ENCODE results near the gene DAAM1.

DAAM1 gene

DNA sequence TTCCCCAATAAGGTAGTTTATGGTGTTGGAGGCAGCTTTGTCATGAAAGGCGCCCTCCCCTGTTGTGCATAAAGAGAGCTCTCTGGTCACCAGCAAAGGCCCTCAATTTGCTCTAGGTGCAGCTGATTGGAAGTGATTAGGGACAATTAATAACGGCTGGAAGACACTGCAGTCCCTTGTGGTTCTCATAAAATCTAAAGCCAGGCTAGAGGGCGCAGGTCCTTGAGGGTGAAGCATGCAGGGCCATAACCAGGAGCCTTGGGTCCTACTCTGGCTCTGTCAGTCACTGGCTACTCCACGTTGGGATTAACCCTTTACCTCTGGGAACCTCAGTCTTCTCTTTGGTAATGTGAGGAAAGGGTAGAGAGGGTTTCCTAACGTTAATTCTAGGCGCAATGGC lies 1.9 kb downstream of the DAAM1 start:
- no peak for TF ChIP-seq BHLHE40 (IDR thresholded peaks at IDR 0.05; ENCODE audit: borderline replicate concordance)
- TF ChIP-seq TARDBP (IDR thresholded peaks at IDR 0.05) = no peak
- TF ChIP-seq, protein P1, sequence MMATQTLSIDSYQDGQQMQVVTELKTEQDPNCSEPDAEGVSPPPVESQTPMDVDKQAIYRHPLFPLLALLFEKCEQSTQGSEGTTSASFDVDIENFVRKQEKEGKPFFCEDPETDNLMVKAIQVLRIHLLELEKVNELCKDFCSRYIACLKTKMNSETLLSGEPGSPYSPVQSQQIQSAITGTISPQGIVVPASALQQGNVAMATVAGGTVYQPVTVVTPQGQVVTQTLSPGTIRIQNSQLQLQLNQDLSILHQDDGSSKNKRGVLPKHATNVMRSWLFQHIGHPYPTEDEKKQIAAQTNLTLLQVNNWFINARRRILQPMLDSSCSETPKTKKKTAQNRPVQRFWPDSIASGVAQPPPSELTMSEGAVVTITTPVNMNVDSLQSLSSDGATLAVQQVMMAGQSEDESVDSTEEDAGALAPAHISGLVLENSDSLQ (IDR thresholded peaks at IDR 0.05) = 0 out of 2 replicates have a peak, but pooled peaks have one; percentile 30
- TF ChIP-seq FOXM1 (IDR thresholded peaks at IDR 0.05; ENCODE audit: borderline replicate concordance) = no peak
- no peak for TF ChIP-seq FOXK2 (IDR thresholded peaks at IDR 0.05)
- TF ChIP-seq HDGF (IDR thresholded peaks at IDR 0.05; ENCODE audit: borderline replicate concordance) = no peak
- no peak for TF ChIP-seq SUZ12 (IDR thresholded peaks at IDR 0.05)
- TF ChIP-seq ARNT (IDR thresholded peaks at IDR 0.05) = no peak
- TF ChIP-seq FOXA1 (IDR thresholded peaks at IDR 0.05) = no peak
- DNase-seq (ENCODE audit: extremely low spot score) = no peak
- ChIA-PET POLR2A (interaction anchor here (1.4 to 2.0 kb wide), 2 partner anchors 23 to 293 kb away, joined by 3 to 7 read pairs; no protein-coding TSS in a partner anchor), CTCF (no interaction called here)

DNA sequence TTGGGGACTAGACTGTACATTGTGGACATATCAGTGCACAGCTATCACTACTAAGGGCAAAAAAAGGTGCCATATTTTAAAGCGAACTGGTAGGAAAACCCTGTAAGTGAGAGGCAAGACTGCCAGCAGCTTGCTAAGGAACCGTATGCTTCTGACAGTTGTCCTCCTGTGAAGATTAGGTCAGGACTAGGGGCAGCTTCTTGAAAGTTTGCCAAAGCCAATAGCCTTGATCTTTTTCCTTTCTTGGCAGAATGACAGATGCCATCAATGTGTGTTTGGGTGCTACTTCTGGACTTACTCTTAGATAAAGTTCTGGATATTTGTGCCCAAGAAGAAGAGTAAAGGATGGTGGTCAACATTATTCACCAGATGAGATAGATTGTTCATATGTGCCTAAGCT lies 7.4 kb downstream of the DAAM1 start:
- POLR2A ChIA-PET = no interaction called here
- TF ChIP-seq SP1 (IDR thresholded peaks at IDR 0.05) = no peak
- TF ChIP-seq, protein P1 (IDR thresholded peaks at IDR 0.05) = no peak
- no peak for TF ChIP-seq ZNF384 (IDR thresholded peaks at IDR 0.05)
- TF ChIP-seq ARNT (IDR thresholded peaks at IDR 0.05) = no peak
- TF ChIP-seq HDGF (IDR thresholded peaks at IDR 0.05; ENCODE audit: borderline replicate concordance) = no peak
- TF ChIP-seq FOXM1 (IDR thresholded peaks at IDR 0.05; ENCODE audit: borderline replicate concordance) = no peak
- TF ChIP-seq L3MBTL2 (conservative IDR thresholded peaks at IDR 0.05) = no peak
- no peak for TF ChIP-seq TARDBP (IDR thresholded peaks at IDR 0.05)
- TF ChIP-seq CTBP1 (IDR thresholded peaks at IDR 0.05; ENCODE audit: borderline replicate concordance) = no peak
- no peak for TF ChIP-seq NFRKB (IDR thresholded peaks at IDR 0.05)
- DNase-seq (ENCODE audit: extremely low spot score) = no peak
- CTCF ChIA-PET = no interaction called here

DNA sequence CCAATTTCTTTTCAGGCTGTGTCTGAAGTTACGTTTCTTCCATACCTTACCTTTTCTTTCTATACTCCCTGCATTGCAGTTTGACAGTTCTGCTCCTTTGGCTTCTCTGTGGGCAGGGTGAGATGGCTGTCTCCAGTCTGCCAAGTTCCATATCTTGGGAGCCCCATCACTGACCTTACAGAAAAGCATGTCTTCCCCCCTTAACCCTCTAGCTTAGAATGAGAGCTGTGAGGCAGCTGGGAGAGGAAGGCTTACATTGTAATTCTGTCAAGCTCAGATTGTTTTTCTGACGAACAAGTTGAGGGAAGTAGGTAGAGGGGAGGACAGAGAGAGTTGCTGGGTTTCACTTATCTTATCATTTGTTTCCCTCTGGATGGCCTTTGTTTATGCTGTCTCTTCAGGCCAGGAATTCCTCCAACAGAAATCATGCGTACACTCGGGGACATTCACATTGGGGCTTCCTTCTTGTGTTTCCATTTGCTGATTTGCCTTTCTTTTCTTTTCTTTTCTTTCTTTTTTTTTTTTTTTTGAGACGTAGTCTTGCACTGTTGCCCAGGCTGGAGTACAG lies 9.3 kb downstream of the DAAM1 start:
- ChIA-PET CTCF (no interaction called here), POLR2A (no interaction called here)
- no peak for DNase-seq (ENCODE audit: extremely low spot score)
- TF ChIP-seq FOXM1 (IDR thresholded peaks at IDR 0.05; ENCODE audit: borderline replicate concordance) = no peak
- no peak for TF ChIP-seq BHLHE40 (IDR thresholded peaks at IDR 0.05; ENCODE audit: borderline replicate concordance)

DNA sequence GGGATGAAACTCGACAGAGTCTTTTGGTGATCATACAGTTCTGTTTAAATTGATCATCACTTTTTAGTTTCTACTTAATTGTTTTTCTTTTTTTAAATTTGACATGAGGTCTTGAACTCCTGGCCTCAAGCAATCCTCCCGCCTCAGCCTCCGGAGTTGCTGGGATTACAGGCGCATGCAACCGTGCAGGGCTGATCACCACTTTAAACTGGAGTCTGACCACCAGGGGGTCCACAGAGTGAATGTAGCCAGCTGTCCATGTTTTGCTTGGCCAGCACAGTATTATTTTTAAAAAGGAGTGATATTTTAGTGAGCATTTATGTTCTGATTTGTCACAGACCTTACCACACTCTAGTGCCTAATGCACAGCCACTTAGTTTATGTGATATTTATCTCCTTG lies 10.7 kb downstream of the DAAM1 start:
- TF ChIP-seq L3MBTL2 (conservative IDR thresholded peaks at IDR 0.05) (0 out of 2 replicates have a peak, but pooled peaks have one; percentile 21), LEF1 (IDR thresholded peaks at IDR 0.05; ENCODE audit: borderline replicate concordance) (no peak)
- no peak for DNase-seq (ENCODE audit: extremely low spot score)

DNA sequence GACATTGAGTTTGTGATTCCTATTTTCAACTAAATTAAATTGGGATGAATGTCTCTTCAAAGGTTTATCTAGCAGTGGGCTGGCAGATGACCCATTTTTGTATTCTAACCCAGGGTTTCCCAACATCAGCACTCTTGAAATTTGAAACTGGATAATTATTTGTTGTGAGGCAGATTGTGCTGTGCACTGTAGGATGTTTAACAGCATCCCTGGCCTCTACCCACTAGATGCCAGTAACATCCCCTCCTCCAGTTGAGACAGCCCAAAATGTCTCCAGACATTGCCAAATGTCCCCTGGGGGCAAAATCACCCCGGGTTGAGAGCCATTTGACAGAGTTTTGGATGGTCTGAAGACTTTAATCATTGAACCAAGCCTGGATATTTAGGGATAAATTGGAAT lies 11.1 kb downstream of the DAAM1 start:
- no peak for DNase-seq (ENCODE audit: extremely low spot score)
- no peak for TF ChIP-seq FOXM1 (IDR thresholded peaks at IDR 0.05; ENCODE audit: borderline replicate concordance)
- no peak for TF ChIP-seq ARNT (IDR thresholded peaks at IDR 0.05)
- TF ChIP-seq CTBP1 (IDR thresholded peaks at IDR 0.05; ENCODE audit: borderline replicate concordance) = no peak
- TF ChIP-seq SP1 (IDR thresholded peaks at IDR 0.05) = no peak
- TF ChIP-seq TARDBP (IDR thresholded peaks at IDR 0.05) = no peak
- TF ChIP-seq, protein P1 (IDR thresholded peaks at IDR 0.05) = no peak
- TF ChIP-seq SUZ12 (IDR thresholded peaks at IDR 0.05) = no peak
- TF ChIP-seq ELF4 (IDR thresholded peaks at IDR 0.05) = no peak
- TF ChIP-seq FOXK2 (IDR thresholded peaks at IDR 0.05) = no peak
- no peak for TF ChIP-seq LEF1 (IDR thresholded peaks at IDR 0.05; ENCODE audit: borderline replicate concordance)
- no peak for TF ChIP-seq L3MBTL2 (conservative IDR thresholded peaks at IDR 0.05)
- TF ChIP-seq ZNF384 (IDR thresholded peaks at IDR 0.05) = no peak
- POLR2A ChIA-PET = no interaction called here
- CTCF ChIA-PET = interaction anchor here (1.5 kb wide), 1 partner anchor 14 kb away, joined by 6 read pairs; no protein-coding TSS in a partner anchor

More for the DNA sequence above, 10.7 kb downstream of the DAAM1 start:
- ChIA-PET POLR2A (no interaction called here), CTCF (interaction anchor here (0.6 to 1.5 kb wide), 2 partner anchors 9 to 14 kb away, joined by 3 to 6 read pairs; no protein-coding TSS in a partner anchor)

DNA sequence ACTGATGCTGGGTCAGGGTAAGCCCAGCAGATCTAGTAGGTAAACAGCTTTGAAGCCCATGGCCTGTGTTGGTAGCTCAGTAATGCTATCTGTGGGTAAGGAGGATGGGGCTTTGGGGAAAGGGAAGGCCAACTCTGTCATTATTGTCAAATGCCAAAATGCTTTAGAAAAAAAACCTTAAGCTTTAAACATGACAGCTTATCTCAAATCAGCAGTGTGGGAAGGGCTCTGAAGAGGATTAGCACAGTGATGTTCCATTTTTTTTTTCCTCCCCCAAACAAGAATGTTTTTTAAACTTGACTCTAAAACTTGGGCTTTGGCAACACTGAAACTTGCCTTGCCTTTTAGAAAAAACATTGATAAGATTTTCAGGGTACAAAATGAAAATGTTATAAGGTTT lies 11.7 kb downstream of the DAAM1 start:
- CTCF ChIA-PET = no interaction called here
- no peak for TF ChIP-seq SP1 (IDR thresholded peaks at IDR 0.05)
- no peak for TF ChIP-seq FOXM1 (IDR thresholded peaks at IDR 0.05; ENCODE audit: borderline replicate concordance)
- no peak for TF ChIP-seq NFRKB (IDR thresholded peaks at IDR 0.05)
- no peak for DNase-seq (ENCODE audit: extremely low spot score)
- POLR2A ChIA-PET = no interaction called here

DNA sequence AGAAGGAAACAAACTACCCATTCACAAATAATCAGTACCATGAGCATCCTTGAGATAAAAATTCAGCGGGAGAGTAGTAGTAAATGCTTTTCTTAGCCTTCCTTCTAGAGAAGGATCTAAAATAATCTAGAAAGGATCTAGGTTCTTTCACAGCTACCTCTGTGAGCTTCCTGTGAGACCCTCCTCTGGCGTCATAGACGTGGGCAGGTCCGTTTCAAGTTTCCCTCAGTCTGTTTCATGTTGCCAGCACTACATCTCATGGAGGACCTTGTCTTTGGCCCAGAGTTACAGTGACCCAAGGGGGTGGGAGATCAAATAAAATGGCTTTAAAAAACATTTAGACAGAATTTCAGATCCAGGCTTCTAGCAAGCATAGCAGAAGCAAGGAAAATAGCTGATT lies 13.6 kb downstream of the DAAM1 start:
- POLR2A ChIA-PET = no interaction called here
- CTCF ChIA-PET = no interaction called here

More for the DNA sequence above, 13.6 kb downstream of the DAAM1 start:
- TF ChIP-seq NFRKB (IDR thresholded peaks at IDR 0.05) (no peak), LEF1 (IDR thresholded peaks at IDR 0.05; ENCODE audit: borderline replicate concordance) (no peak), FOXA1 (IDR thresholded peaks at IDR 0.05) (no peak), L3MBTL2 (conservative IDR thresholded peaks at IDR 0.05) (no peak), FOXK2 (IDR thresholded peaks at IDR 0.05) (no peak), HDGF (IDR thresholded peaks at IDR 0.05; ENCODE audit: borderline replicate concordance) (no peak), SUZ12 (IDR thresholded peaks at IDR 0.05) (no peak), ARNT (IDR thresholded peaks at IDR 0.05) (no peak), BHLHE40 (IDR thresholded peaks at IDR 0.05; ENCODE audit: borderline replicate concordance) (no peak), ZNF384 (IDR thresholded peaks at IDR 0.05) (no peak), ELF4 (IDR thresholded peaks at IDR 0.05) (no peak)
- no peak for DNase-seq (ENCODE audit: extremely low spot score)

Data from HEK293T (cell line).